ENCODE results near the gene MGMT. TPM values are rescaled to one million over a fixed set of nuclear protein-coding genes. Genes with fewer than 3 reads are reported as not detected.

Gene MGMT
- total RNA-seq, 1 donor from 2014 or later: 25.9 TPM

- no peaks in the 10 kb centered on the region for H3K9me3 Mint-ChIP-seq (ENCODE audit: unreplicated experiment)
- H3K27me3 Mint-ChIP-seq (ENCODE audit: unreplicated experiment): peaks cover 2% of the 10 kb centered on the region
- H3K4me1 Mint-ChIP-seq (ENCODE audit: unreplicated experiment): peaks cover 5% of the 10 kb centered on the region
- H3K36me3 Mint-ChIP-seq (ENCODE audit: low read depth, unreplicated experiment): no peaks in the 10 kb centered on the region
- no peak overlapping the region for H3K4me3 Mint-ChIP-seq (ENCODE audit: unreplicated experiment)
- H3K27ac Mint-ChIP-seq (ENCODE audit: unreplicated experiment): no peak overlapping the region
- no peak for DNase-seq (ENCODE audit: low spot score)
- no peak for TF ChIP-seq CTCF (IDR thresholded peaks at IDR 0.05; ENCODE audit: unreplicated experiment)
Measured at GRCh38 chr10:129509835-129510234, 42.8 kb downstream of the MGMT start.

- TF ChIP-seq CTCF (IDR thresholded peaks at IDR 0.05; ENCODE audit: unreplicated experiment): no peak
- Mint-ChIP-seq H3K9me3 (ENCODE audit: unreplicated experiment) (no peaks in the 10 kb centered on the region), H3K27me3 (ENCODE audit: unreplicated experiment) (peaks cover 2% of the 10 kb centered on the region), H3K36me3 (ENCODE audit: low read depth, unreplicated experiment) (no peaks in the 10 kb centered on the region), H3K4me3 (ENCODE audit: unreplicated experiment) (no peak overlapping the region), H3K4me1 (ENCODE audit: unreplicated experiment) (peaks cover 7% of the 10 kb centered on the region), H3K27ac (ENCODE audit: unreplicated experiment) (no peak overlapping the region)
- DNase-seq (ENCODE audit: low spot score): no peak
Measured at GRCh38 chr10:129511086-129511485, 44.0 kb downstream of the MGMT start.

DNA sequence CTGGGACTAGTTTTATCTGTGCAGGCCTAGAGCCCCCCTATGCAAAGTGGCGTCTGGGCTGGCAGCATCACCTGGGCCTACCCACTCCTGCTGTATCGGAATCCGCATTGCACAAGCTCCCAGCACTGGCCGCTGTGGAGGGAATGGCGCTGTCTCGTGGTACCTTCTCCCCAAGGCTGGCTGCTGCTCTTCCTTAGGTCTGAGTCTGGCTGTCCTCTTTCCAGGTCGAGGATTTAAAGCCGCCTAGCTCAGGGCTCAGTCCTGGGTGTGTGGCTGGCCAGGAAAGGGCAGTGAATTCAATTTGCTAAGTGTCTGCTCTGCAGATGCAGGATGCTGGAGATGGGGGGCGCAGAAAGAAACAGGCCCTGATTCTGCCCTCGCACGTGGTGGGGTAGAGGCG, 44.7 kb downstream of the MGMT start:
- Mint-ChIP-seq H3K4me3 (ENCODE audit: unreplicated experiment) (no peak overlapping the region), H3K4me1 (ENCODE audit: unreplicated experiment) (peaks cover 7% of the 10 kb centered on the region), H3K9me3 (ENCODE audit: unreplicated experiment) (no peaks in the 10 kb centered on the region), H3K36me3 (ENCODE audit: low read depth, unreplicated experiment) (no peaks in the 10 kb centered on the region), H3K27ac (ENCODE audit: unreplicated experiment) (no peak overlapping the region), H3K27me3 (ENCODE audit: unreplicated experiment) (peaks cover 2% of the 10 kb centered on the region)
- no peak for TF ChIP-seq CTCF (IDR thresholded peaks at IDR 0.05; ENCODE audit: unreplicated experiment)
- DNase-seq (ENCODE audit: low spot score): no peak

DNA sequence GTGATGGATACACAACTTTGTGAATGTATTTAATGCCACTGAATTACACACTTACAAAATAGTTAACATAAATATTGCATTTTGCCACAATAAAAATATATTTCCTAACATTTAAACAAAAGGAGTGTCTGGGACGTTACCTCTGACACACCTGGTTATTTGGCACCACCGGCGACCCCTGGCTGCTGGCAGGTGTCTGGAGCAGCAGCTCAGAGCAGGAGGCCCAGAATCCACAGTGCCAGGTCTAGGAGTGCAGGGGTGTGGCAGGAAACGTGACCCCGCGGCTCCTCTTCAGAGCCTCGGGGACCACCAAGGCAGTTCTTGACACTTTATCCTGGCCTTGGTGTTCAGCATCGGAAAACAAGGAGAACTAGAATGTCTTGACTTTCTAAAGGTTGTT, 46.3 kb downstream of the MGMT start:
- H3K4me1 Mint-ChIP-seq (ENCODE audit: unreplicated experiment): peaks cover 16% of the 10 kb centered on the region
- DNase-seq (ENCODE audit: low spot score): no peak
- no peak overlapping the region for H3K27ac Mint-ChIP-seq (ENCODE audit: unreplicated experiment)
- no peaks in the 10 kb centered on the region for H3K9me3 Mint-ChIP-seq (ENCODE audit: unreplicated experiment)
- TF ChIP-seq CTCF (IDR thresholded peaks at IDR 0.05; ENCODE audit: unreplicated experiment): no peak
- H3K4me3 Mint-ChIP-seq (ENCODE audit: unreplicated experiment): no peak overlapping the region
- H3K36me3 Mint-ChIP-seq (ENCODE audit: low read depth, unreplicated experiment): no peaks in the 10 kb centered on the region
- peaks cover 5% of the 10 kb centered on the region for H3K27me3 Mint-ChIP-seq (ENCODE audit: unreplicated experiment)

DNA sequence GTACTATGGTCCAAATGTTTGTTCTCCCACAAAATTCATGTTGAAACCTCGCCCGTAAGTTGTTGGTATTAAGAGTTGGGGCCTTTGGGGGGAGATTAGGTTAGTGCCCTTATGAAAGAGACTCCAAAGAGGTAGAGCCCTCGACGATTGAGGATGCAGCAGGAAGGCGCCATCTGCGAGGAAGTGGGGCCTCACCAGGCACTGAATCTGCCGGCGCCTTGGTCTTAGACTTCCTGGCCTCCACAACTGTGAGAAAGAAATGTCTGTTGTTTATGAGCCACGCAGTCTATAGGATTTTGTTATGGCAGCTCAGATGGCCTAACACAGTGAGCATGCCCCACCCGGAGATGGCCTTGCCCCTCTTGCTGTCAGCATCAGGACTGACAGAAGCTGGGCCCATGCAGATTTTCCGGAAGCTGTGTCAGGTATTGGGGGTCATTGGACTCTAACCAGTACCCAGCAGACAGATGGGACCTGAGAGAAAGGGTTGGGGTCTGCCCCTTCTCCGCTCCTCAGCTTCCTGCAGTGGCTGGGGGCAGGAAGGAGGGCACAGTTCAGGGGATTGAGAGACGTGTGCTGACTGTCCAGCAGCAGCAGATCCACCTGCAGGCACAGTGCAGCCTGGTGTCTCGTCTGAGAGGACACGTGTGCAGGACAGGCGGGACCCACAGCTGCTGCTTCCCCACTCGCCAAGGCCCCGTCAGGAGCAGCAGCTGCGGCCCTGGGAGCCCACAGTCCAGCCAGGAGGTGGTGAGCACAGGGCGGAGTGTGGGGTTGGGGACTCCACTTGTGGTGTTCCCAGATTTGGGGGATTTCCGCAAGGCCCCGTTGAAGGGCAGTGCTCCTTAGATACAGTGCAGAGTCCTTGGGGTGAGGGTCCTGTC, 47.8 kb downstream of the MGMT start:
- no peaks in the 10 kb centered on the region for H3K36me3 Mint-ChIP-seq (ENCODE audit: low read depth, unreplicated experiment)
- no peak for TF ChIP-seq CTCF (IDR thresholded peaks at IDR 0.05; ENCODE audit: unreplicated experiment)
- H3K4me3 Mint-ChIP-seq (ENCODE audit: unreplicated experiment): no peak overlapping the region
- peak overlapping the region; percentile 8 for H3K27ac Mint-ChIP-seq (ENCODE audit: unreplicated experiment)
- no peak for DNase-seq (ENCODE audit: low spot score)
- peaks cover 16% of the 10 kb centered on the region for H3K4me1 Mint-ChIP-seq (ENCODE audit: unreplicated experiment)
- no peaks in the 10 kb centered on the region for H3K9me3 Mint-ChIP-seq (ENCODE audit: unreplicated experiment)
- H3K27me3 Mint-ChIP-seq (ENCODE audit: unreplicated experiment): peaks cover 5% of the 10 kb centered on the region
